Measurements from ENCODE around the gene OR11H6.

DNA sequence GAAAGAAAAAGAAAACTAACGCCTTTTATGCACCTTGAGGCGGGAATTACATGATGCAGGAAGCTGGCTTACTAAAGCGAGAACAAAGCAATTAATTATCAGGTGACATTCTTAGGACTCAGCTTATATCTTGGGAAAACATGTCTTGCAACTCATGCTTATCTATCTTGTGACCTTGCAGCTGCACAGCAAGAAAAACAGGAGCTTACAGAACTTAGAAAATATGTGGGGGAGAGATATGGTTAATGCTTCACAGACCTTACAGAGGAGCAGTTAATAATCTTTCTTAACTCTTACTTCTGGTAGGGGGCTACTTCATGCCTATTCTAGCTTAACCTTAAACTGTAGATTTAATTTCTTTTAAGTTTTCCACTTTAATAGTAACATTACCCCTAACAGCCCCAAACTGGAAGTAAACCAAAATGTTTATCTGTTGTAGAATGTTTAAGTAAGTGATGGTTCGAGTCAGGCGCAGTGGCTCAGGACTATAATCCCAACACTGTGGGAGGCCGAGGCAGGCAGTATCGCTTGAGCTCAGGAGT lies 46.0 kb upstream of the OR11H6 start:
- TF ChIP-seq ZNF274 (IDR thresholded peaks at IDR 0.05; ENCODE audit: low read depth, low read length) (no peak), SUZ12 (IDR thresholded peaks at IDR 0.05; ENCODE audit: extremely low read depth, insufficient read depth, insufficient read length) (no peak)
